ENCODE data around the gene SOX18.
A peak's percentile ranks its signal among the peaks of the same experiment; 100 is the strongest.
"Not testable (repeated sequence)": the region's sequence is repeated elsewhere in the genome, so short reads cannot be mapped to it uniquely, and the experiment has no call there.

SOX18 gene

GRCh38 chr20:64049060-64049877 lies at the start of gene SOX18:
TSS of gene SOX18 (minus strand) at chr20:64049639. CDS start at chr20:64049516, 123 bp downstream.
- no peak for DNase-seq

- DNase-seq = no peak
Observed at GRCh38 chr20:64098471-64099013, 49.1 kb upstream of the SOX18 start.

- DNase-seq = no peak
Observed at GRCh38 chr20:64096535-64096934, 47.1 kb upstream of the SOX18 start.

GRCh38 chr20:64095927-64096326 lies 46.5 kb upstream of the SOX18 start:
- no peak for DNase-seq

- DNase-seq = no peak
Observed at GRCh38 chr20:64095455-64095854, 46.0 kb upstream of the SOX18 start.

GRCh38 chr20:64093013-64093503 lies 43.6 kb upstream of the SOX18 start:
- no peak for DNase-seq

GRCh38 chr20:64092258-64093012 lies 43.0 kb upstream of the SOX18 start:
- no peak for DNase-seq

GRCh38 chr20:64091770-64092169 lies 42.3 kb upstream of the SOX18 start:
- DNase-seq = no peak

- no peak for DNase-seq
Observed at GRCh38 chr20:64091340-64091739, 41.9 kb upstream of the SOX18 start.

- DNase-seq = peak; percentile 67
Observed at GRCh38 chr20:64090165-64090564, 40.7 kb upstream of the SOX18 start.

GRCh38 chr20:64088586-64088985 lies 39.1 kb upstream of the SOX18 start:
- DNase-seq = not testable (repeated sequence)

- not testable (repeated sequence) for DNase-seq
Observed at GRCh38 chr20:64087226-64087825, 37.9 kb upstream of the SOX18 start.

GRCh38 chr20:64086801-64087200 lies 37.4 kb upstream of the SOX18 start:
- no peak for DNase-seq

- no peak for DNase-seq
Observed at GRCh38 chr20:64084685-64085152, 35.3 kb upstream of the SOX18 start.

GRCh38 chr20:64083804-64084684 lies 34.6 kb upstream of the SOX18 start, which contains the start of gene LKAAEAR1:
TSS of gene LKAAEAR1 (minus strand) at chr20:64084398. CDS start at chr20:64084219, 179 bp downstream.
- DNase-seq = no peak

GRCh38 chr20:64083378-64083803 lies 34.0 kb upstream of the SOX18 start:
- peak; percentile 84 for DNase-seq

- no peak for DNase-seq
Observed at GRCh38 chr20:64082820-64083377, 33.5 kb upstream of the SOX18 start.

GRCh38 chr20:64082126-64082731 lies 32.8 kb upstream of the SOX18 start:
- no peak for DNase-seq

GRCh38 chr20:64081624-64081964 lies 32.2 kb upstream of the SOX18 start:
- no peak for DNase-seq

- DNase-seq = no peak
Observed at GRCh38 chr20:64080813-64081623, 31.6 kb upstream of the SOX18 start.
